T1000 (cell line): ENCODE results near the gene IL6ST.
"Not testable (repeated sequence)": the region's sequence is repeated elsewhere in the genome, so short reads cannot be mapped to it uniquely, and the experiment has no call there.

Experiments used
- DNase-seq: peaks from one replicate; lab custom pipeline; 2025; ENCODE audit warnings: mixed read lengths; lab: John Stamatoyannopoulos, UW

The IL6ST gene

DNA sequence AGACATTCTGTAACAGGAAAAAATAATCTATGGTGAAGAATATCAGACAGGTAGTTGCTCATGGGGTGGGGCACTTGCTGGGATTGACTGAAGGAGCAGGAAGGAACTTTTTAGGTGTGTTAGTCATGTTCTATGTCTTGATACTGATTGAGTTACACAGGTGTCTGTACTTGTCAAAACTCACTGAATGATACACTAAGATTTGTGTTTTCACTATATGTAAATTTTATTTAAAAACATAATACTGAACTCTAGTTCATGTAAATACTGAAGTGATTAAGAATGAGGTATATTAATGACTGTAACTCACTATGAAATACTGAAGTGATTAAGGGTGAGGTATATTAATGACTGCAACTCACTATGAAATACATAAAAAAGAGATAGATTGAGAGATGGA is 28.5 kb downstream of the IL6ST start:
- no peak for DNase-seq

DNA sequence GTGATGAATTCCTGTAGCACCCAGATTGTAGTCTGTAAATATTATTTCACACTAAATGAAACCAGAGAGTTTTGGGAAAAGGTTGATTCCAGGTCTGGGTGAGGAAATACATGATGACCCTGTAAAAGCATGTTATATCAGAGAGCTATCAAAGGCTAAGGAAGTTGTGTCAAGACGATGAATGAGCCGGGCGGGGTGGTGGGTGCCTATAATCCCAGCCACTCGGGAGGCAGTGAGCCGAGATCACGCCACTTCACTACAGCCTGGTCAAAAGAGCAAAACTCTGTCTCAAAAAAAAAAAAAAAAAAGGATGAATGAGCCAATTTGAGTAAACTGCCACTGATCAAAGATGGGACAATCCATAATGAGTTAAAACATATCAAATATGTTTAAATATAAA is 29.2 kb downstream of the IL6ST start:
- no peak for DNase-seq

DNA sequence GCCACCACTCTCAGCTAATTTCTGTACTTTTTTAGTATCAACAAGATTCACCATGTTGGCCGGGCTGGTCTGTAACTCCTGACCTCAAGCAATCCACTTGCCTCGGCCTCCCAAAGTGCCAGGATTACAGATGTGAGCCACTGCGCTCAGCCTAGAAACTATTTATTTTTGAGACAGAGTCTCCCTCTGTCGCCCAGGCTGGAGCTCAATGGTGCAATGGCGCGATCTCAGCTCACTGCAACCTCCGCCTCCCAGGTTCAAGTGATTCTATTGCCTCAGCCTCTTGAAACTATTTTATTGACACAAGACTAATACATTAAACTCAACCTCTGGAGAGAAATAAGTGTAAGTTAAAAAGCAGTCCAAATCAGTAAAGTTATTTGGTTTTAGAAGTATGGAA is 34.0 kb downstream of the IL6ST start:
- no peak for DNase-seq

DNA sequence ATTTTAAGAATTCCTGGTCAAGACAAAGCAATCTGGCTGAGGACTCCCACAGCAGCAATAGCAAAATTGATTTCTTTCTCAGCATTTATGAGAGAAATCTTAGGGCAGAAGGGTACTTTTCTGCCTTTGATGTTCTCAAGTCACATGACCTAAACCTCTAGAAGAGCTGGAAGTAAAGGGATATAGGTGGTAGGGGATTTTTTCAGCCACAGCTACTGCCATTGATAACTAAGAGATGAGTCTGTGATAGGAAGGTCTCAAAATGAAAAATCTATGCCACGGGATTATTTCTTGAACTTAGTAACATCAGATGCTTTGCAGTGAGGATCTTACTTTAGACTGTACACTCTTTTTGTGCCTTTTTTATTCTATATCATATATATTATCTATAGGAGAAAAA is 35.6 kb downstream of the IL6ST start:
- DNase-seq = no peak

DNA sequence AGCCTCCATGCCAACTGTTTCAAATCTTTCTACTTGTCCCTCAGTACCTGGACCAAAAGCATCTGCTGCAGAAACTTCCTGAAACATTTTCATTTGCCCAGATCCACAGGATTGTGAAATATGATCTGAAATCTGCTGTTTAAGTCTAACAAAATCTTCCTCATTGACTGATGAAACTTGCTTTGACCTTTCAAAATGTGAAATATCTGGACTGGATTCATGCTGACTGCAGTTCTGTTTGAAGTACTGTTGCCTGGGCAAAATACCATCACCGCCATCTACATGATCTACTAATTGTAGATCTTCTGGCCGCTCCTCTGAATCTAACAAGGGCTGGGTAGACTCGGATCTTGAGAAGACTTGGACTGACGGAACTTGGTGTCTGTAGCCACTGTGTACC is 53.6 kb downstream of the IL6ST start:
- not testable (repeated sequence) for DNase-seq

DNA sequence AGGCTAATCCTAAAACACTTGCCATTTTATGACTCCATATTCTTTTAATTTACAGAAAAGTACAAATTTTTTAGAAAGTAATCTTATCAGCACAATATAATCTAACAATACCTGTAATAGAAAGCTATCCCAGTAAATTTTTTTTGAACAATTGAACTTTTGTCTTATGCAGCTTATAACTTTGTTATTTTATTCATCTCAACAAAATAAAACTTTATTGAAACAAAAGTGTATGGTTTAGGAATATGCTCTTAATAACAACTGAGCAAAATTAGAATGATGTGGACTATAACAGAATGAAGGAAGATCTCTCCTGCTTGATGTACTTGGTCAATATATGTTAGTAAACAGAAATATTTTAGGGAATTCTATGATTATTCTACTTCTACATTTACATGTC is 57.2 kb downstream of the IL6ST start:
- not testable (repeated sequence) for DNase-seq

DNA sequence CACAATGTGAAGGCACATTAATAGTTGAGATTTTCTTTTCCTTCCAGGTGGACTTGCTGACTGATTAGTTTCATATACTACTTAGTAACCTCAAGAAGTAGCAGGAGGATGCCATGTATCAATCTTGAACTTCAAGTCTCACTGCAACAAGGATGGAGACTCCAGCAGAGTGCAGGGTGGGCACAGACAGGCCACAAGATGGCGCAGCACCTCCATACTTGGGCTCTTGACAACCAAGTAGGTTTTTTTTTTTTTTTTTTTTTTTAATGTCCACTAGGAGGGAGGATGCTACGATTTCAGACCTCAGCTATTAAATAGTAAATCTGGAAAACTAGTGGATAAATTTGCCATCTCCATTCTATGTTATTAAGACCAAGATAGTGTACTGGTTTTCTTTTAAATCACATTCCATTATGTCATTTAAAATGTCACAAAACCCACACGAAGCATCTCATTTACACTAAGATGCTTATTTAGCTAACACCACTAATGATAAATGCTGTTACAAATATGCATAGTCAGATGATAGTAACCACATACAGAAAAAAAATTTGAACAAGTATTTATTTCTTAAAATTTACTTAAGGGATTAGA is 58.6 kb downstream of the IL6ST start:
- DNase-seq = peak; percentile 20

DNA sequence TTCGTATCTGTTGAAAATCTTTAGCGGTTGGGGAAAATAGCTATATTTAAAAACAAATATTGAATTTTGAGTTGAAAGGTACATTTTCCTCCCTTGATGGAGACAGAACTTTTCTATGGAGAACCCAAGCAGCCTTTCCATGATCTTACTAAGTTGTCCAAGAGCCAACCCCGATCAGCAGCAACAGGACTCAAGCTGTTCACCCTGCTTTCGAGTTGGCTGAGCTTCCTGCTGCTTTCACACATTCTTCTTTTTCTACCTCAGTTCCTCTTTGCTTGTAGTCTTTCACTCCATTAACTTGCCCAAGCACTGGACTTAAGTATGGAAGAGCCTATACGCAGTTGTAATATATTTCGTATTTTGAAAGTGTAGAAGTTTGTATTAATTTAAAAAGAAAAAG is 59.4 kb downstream of the IL6ST start:
- no peak for DNase-seq

DNA sequence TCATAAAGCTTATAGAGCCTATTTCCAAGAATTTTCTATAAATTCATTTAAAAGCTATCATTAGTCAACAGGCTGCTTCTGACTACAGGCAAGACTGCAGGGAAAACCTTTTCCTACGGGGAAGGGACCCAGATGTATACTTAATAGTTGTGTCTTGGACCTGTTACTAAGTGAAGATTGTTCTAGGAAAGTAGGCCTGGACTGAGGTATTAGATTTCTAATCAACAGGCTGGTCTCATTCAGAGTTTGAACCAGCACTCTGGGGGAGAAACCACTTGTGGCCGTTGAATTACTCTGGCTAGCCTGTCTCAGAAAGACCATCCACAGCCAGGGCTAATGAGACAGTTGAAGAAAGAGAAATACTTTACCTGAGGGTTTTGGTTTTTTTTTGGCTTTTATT is 60.0 kb downstream of the IL6ST start:
- no peak for DNase-seq

DNA sequence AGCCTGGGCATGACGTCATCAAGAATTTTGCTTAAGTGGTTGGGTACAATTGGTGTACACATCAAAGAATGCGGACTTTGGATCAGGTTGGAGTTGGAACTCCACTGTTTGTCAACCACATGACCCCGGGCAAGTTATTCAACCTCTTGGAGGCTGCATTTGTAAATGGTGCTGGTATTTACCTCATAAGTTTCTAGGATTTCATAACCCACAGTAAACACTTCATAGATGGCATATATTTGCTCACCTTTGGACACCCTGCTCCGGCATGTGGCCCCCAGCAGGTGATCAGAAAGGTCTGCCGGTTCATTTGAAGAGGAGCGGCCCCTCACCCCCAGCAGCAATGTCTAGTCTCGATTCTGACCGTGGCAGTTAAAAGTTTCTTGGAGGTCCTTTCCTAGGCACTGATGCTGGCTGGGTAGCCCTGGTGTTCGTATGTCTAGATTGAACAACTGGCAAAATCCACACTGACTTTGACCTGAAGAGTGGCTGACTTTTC is 60.6 kb downstream of the IL6ST start:
- no peak for DNase-seq

DNA sequence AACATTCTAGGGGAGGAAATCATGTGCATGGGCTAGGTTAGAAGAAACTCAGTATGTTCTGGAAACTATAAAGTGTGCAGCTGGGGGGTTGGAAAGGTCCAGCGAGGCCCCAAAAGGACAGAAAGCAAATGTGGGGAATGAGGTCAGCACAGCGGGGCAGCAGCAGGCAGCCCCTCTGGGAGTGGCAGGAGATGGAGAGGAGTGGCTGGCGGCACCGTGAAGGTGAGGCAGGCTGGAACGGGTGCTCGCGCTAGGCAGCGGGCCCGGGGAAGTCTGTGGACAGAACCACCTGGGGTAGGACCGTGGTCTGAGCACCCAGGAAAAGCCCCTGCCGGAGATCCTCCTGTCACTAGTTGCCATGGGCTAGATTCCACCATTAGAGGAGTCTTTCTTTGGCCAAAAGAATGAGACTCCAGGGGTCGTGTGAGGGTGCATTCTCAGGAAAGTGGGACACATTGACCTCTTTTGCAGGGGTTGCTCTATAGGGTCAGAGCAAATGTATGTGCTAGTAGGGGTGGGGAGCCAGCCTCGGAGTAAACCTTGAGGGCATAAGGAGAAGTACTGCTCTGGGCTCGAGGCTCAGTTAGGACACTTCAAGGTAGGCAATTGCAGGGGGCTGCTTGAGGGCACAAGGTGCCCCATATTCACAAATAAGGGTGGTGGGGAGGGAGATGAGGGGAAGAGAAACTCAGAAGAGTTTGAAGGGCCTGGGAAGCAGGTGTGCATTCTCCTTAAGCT is 61.2 kb downstream of the IL6ST start:
- no peak for DNase-seq

DNA sequence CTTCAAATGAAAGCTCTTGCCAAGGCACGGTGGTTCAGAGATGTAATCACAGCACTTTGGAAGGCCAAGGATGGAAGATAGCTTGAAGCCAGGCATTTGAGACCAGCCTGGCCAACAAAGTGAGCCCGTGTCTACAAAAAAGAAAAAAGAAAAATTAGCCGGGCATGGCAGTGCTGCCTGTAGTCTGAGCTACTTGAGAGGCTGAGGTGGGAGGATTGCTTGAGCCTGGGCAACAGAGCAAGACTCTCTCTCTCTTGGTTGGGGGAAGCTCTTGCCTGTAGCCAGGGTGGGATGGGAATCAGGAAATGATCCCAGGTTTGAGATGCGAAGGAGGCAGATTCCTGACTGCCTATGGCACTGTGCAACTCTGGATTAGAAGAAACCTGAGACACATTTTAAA is 62.1 kb downstream of the IL6ST start:
- DNase-seq = no peak

DNA sequence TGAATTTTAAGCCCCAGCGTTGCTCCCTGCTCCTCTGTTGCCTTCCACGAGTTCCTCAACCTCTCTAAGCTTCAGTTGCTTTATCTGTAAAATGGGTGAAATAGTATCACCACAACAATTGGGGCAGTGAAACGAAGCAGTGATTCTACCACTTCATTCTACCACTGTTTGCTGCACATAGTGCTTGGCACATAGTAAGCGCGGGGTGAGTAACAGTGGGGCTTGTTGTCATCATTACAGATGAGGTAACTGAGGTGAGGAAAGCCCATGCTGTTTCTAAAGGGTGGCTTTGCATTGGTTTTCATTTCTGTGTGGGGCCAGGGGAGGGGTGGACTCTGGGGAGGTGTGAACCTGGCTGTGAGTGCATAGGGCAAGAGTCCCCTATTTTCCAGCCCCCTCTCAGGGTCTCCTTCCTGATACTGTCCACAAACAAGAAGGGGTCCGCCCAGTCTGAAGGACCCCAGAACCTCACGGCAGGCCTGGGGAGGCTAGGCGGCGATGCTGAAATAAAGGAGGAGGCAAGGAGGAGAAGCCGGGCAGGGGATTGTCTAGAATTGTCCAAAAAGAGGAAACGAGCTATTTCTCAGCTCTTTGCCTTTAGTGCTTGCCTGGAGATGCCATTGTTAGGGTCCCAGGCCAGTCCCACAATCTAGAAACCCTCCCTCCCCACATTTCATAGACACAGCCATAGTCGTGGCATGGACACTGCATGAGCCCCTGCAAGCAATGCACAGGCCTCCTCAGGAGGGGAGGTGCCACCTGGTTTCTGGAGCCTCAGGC is 65.6 kb downstream of the IL6ST start:
- no peak for DNase-seq

DNA sequence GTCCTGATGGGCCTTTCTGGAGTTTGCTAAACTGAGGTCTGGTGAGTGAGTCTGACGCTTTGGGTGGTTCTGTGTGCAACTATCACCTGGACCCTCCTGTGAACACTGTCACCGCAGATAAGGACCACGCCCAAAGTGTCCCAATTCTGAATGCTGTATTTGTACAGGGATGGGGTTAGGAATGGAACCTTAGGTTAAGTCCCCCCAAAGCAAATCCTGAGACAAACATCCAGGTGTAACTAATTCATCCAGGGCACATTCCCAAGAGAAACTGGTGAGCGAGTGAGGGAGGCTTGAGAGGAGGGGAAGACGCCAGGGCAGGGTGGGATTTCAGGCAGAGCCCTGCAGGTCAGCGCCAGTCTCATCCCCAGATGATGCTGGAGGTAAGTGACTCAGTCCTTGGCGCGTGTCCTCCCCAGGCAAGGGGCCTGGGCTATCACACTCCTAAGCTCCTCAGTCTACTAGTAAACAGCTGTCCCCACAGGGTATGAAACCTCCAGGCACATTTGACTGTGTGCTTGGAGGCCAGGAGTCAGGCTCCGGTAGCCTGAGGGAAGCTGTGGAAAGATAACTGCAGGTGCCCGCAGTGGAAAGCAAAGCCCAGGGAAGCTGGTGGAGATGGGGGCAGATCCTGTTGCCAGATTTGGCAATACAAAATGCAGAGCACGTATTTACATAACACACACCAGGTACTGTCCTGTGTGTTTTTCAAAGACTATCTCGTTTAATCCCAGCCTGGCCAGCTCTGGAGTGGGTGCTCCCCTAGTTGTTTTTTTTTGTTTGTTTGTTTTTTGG is 66.7 kb downstream of the IL6ST start:
- no peak for DNase-seq

DNA sequence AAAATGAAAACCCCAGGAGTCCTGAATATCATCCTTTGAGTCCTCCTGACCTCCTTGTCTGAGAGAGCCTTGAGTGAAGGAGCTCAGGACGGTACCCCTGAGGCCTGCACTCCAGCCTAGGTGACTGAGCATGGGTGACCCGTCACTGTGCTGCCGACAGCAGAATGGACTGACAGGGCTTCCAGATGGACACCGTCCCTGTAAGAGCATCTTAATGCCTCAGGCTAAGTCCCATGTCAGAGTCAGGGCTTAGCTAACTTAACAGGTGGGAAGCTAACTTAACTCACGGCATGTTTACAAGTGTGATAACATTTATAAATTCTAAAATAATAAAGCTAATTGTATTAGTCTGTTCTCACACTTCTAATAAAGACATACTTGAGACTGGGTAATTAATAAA is 68.3 kb downstream of the IL6ST start:
- no peak for DNase-seq

DNA sequence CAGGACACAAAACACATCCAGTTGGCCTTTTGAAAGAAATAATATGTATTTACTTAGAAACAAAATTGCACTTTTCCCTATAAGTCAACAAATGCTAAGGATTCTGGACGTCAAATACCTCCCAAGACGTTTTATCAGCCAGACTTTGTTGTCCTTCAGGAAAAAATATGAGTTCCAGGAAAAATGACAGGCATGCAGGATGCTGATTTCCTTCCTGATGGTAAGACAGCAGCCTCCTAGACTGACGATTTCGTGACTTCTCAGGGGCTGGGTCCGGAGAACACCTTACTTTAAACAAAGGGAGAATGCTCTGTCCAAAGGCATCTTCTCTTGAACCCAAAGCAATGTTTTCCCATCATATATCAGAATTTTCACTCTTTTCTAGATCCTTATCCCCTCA is 69.1 kb downstream of the IL6ST start:
- no peak for DNase-seq

DNA sequence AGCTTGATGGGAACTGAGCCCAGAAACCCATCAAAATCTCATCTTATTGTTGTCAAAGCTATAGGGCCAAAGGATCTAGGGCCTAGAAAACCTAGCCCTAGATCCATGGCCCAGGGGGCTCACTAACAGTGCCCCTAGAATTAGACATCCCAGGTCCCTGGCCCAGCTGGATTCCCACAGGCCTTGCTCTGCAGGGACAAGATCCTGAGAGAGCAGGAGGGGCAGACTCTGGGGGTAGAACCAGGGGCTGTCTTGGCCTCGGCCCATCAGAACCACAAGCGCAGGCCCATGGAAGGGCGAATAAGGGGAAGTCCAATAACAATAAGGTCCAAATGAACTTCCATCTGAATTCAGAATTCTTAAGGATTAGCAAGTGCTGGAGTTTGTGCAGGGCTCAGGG is 69.6 kb downstream of the IL6ST start:
- no peak for DNase-seq

DNA sequence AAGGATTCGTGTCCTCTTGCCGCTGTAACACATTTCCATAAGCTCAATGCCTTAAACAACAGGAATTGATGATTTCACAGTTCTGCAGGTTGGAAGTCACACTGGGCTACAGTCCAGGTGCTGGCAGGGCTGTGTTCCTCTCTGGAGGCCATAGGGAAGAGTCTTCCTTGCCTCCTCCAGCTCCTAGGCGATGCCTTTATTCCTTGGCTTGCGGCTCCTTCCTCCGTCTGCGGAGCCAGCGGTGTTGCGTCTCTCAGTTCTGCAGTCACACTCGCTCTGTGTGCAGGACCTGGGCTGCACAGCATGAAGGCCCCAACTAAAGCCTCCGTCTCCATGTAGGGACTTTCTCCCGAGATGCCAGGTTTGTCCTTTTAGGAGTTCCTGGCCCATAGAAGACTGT is 70.0 kb downstream of the IL6ST start:
- no peak for DNase-seq

DNA sequence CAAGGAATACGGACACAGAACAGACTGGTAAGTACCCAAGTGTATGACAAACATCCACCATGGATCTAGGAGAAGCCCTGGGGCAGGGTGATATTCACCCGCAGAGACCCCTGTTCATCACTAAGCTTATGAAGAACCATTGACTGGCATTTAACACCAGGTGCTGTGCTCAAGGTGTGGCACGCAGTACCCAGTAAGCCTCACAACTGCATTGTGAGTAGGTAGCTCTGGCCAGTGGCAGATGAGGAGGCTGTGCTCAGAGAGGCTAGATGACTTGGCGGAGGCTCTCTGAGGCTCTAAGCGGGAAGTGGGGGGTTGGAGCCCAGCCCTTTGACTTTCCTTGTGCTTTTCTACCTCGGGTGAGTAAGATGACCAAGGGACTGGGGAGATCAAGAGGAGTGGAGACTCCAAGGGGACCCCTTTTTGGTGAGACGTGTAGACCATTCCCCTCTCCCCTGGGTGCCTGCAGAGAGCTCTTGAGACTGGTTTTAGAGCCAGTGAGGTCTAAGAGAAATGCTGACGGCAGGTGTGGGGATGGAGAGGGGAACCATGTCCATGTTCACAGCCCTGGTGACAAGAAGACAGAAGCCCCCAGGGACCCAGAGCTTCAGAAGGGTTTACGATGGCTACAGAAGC is 70.8 kb downstream of the IL6ST start:
- DNase-seq = no peak

DNA sequence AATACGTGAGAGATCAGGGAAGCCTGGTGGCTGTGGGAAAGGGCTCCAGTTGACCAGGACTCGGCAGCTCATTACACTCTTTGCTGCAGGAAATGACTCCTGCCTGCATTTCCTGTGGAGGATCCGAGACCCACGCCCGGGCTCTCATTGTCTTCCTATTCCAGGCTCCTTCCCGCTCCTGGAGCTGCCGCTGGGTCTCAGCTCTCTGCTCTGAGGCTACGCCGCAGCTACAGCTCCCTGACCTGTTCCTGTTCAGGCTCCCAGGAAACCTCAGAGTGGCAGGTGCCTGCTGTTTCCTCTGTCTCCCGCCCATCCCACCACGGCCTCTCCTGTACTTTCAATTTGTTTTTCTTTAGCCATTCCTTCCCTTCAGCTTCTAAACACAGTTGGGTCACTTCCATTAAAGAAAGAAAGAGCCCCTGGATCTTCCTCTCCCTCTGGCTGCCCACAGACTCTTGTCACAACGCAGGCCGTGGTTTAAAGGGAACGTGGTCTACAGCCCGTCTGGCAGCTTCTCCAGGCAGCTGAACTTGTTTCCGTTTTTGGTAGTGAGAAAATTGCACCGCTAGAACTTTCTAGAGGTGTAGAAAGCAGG is 71.5 kb downstream of the IL6ST start:
- no peak for DNase-seq

DNA sequence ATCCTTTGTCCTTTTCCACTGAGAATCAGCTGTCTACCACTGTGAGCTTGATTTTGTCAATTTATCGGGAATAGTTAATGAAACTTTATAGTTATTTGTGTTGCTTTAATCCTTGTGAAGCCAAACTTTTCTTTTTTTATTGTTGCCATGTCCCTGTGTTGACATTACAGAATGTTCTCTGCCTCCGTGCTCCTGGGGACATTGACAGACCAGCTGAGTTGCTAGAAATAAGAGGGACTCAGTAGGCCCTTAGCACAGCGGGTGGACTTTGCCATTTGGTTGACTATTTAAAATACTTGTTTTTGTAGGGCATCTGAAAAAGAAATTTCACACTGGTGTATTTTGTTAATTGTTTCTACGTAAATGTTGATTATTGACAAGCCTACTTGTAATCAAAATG is 73.1 kb downstream of the IL6ST start:
- DNase-seq = no peak
